LNCaP clone FGC (cell line): ENCODE measurements around the gene ATP2A3.

Source experiments
- DNase-seq: peaks from one replicate; pipeline ENCODE4 v3.0.0-alpha.2; 2011; ENCODE audit warnings: low read depth
- H3K4me3 ChIP-seq: 2 replicates; pipeline ENCODE4 v1.5.1; 2011; ENCODE audit warnings: mild to moderate bottlenecking, low read depth, low read length, control low read depth
- CTCF ChIP-seq: IDR thresholded peaks from 2 replicates; pipeline ENCODE4 v1.5.1; 2012; ENCODE audit warnings: mild to moderate bottlenecking; ENCODE audit not compliant: control insufficient read depth, insufficient read depth; ENCODE audit errors: extremely low read depth

The ATP2A3 gene

DNA sequence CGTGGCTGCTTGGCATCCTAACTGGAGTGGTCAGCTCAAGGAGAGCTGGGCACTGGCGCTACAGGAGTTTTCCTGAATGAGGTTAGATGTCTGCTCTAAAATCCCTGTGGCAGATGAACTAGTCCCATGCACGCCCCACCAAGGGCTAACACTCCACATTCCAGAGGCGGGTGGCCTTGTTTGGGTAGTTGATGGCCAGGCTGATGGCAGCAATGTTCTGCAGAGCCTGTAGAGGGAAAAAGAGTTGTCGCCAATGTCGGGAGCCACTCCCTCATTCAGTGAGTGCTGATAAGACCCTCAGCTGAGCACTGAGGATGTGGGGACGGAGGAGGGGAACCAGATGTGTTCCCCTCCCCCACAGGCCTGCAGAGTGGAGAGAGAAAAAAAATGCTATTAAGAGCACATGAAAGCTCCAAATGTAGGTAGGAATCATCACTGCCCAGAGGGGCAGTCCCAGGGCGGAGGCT is 42.5 kb upstream of the ATP2A3 start:
- H3K4me3 ChIP-seq, result no peak overlapping the region
- no peak for DNase-seq
- TF ChIP-seq CTCF, result no peak

- DNase-seq, result no peak
- H3K4me3 ChIP-seq, result no peak overlapping the region
- TF ChIP-seq CTCF, result no peak
Observed at GRCh38 chr17:4006165-4006589, 41.9 kb upstream of the ATP2A3 start.

GRCh38 chr17:4005296-4006164 is 41.3 kb upstream of the ATP2A3 start:
- no peak for DNase-seq
- H3K4me3 ChIP-seq, result no peak overlapping the region
- TF ChIP-seq CTCF, result no peak

GRCh38 chr17:4004517-4005295 is 40.5 kb upstream of the ATP2A3 start:
- H3K4me3 ChIP-seq, result no peak overlapping the region
- peak; percentile 89 for TF ChIP-seq CTCF
- peak; percentile 78 for DNase-seq

DNA sequence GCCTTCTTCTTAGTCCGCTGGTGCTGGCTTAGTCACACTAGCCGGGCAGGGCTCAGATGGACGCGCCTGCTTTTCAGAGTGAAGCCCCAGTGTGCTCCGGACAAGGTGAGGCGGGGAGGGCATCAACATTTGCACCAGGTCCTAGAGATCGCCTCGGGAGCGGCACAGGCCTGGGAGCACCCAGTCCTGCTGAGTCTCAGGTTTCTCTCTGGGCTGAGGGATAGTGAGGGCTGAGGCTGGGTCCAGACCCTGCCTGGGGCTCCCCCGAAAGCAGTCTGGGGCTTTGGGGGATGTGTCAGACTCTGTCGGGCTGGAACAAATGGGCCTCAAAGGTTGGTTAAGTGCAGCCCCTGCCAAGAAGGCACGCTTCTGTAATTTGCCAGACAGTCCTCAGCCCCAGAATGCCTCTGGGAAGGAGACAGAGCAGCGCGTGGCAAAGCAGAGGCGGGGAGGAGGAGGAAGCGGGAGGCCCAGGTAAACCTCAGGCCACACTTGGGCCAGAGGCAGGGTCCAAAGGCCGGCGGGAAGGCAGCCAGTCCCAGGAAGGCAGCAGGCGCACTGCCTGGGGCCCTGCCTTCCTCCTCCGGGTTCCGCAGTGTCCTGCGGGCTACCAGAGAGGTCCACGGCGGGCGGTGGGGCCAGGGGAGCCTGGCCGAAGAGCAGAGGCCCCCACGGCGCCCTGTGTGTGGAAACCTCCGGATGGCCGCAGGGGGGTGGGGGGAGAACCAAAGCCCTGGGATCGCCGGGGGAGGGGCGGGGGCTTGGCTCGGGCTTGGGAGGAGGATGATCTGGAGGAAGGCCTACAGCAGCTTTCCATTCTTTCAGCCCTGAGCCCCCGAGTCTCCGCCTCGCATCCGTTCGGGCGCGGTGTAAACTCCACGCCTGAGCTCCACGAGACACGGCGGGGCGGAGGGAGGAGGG is 39.5 kb upstream of the ATP2A3 start:
- no peak for TF ChIP-seq CTCF
- DNase-seq, result no peak
- no peak overlapping the region for H3K4me3 ChIP-seq

DNA sequence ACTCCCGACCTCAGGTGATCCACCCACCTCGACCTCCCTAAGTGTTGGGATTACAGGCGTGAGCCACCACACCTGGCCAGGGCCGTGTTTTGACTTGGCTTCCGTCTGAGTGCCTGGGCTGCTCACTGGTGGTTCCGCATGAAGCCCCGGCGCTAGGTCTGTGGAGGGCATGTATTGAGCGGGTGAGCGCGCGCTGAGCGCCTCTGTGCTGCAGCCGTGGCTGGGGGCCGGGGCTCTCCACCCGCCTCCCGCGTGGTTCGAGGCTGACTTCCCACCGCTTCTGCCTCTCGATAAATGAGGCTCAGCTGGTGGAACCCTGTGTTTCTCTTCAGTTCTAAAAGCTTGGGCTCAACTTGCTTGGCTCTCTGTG is 38.9 kb upstream of the ATP2A3 start:
- H3K4me3 ChIP-seq, result no peak overlapping the region
- no peak for TF ChIP-seq CTCF
- DNase-seq, result no peak
